ENCODE measurements around the gene SLC28A1.

SLC28A1 gene

DNA sequence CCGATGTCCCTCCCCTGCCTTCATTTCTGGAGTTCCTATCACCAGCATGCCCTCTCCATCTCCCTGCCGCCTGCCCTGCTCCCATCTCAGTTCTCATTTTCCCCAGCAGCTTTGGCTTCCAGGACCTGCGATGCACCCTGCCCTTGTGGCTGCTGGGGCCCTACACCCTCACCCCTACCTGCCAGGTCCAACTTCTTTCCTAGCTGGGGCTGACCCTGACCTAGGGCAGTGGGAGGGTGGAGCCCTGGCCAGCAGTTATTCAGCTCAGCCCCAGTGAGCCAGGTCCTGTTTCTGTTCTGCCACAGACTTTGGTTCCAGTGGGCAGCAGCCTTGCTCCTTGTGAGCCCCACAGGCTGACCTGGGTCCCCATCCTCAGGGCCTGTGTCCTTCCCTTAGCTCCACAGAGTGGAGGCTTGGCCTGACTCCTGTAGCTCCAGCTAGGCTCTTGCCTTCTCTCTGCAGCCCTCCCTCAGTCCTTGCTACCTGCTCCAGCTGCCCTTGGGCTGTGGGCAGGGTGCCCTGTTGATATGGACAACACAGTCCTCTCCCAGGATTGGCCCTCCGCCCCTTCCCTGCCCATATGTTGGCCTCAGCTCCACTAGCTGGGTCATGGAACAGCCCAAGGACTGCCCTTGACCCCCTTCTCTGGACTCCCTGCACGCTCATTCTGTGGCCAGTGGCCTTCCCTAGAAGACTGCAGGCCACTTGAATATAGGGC is 62.5 kb downstream of the SLC28A1 start:
- no peak for DNase-seq

DNA sequence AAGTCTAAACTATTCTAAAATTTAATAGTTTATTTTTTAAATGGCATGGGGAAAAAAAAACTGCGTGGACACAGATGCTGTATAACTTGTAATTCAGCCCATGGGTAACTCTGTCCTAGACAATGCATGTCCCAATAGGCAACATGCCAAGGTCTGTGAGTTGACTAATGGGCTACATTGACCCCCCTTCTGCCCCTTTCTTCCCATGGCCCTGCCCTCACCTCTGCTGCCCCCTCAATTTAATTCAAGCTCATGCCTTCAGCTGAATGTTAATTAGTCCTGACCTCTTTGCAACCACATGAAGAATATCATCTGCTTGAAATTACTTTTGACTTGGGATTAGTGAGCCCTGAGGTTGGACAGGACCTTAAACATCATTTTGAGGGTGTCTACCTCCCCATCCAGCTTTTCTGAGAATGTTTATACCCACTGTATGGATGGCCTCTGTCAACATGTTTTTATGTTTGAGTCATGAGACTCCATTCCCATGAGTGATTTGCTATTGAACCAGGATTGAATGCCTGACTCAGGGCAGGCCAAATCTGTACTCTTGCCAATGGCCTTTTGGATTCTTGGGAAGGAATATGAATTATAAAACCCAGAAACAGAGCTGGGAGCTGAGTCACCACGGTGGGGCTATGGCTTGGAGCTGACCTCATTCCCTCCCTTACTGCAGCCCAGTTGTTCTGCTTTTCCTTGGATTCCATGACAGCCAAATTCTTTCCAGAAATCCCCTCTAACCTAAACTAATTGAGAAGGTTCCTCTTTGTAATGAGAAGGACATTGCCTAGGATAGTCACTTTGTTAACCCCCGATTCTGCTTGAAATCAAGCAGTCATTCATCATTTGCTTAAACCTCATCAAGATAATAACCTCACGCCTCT is 63.7 kb downstream of the SLC28A1 start:
- DNase-seq: peak; percentile 89

DNA sequence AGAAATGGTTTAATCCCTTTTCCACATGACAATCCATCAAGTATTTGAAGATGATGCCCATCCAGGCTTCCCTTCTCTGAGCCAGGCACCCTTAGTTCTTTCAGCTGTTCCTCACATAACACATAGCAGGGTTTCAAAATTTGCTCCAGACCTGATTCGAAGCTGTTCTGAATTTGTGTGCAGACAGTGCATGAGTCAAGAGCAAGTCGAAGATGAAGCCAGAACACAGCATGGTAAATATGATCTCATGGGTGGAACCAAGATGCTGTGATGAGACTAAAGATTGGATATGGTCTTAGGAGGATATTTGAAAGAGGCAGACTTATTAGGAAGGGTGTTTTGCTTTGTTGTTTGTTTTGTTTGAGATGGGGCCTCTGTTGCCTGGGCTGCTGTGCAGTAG is 64.6 kb downstream of the SLC28A1 start:
- DNase-seq: no peak

DNA sequence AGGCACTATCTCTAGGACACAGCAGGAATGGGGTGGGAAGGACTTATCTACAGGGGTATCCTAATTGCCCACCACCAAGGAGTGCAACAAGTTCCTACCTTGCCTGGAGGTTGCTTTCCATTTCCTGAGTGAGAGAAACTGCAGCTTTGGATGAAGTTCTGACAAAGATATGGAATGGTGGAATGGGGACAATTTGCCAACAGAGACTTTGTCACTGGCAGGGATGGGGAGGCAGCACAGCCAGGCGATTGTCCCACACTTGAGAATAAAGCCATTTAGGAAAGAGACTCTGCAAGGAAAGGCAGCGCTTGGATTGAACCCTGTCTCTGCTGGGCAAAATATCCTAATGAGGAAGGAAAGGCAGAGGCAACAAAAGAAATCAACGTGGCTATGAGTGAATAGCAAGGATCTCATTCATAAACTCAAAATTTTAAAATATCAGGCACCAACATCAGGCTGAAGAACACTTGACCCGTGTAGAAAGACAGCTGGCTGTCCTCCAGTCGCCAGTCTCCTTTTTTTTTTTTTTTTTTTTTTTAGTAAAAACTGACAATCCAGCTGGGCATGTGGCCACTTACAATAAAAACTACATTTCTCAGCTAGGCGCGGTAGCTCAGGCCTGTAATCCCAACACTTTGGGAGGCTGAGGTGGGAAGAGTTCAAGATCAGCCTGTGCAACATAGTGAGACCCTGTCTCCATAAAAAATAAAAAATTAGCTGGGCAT is 65.5 kb downstream of the SLC28A1 start:
- DNase-seq: no peak

DNA sequence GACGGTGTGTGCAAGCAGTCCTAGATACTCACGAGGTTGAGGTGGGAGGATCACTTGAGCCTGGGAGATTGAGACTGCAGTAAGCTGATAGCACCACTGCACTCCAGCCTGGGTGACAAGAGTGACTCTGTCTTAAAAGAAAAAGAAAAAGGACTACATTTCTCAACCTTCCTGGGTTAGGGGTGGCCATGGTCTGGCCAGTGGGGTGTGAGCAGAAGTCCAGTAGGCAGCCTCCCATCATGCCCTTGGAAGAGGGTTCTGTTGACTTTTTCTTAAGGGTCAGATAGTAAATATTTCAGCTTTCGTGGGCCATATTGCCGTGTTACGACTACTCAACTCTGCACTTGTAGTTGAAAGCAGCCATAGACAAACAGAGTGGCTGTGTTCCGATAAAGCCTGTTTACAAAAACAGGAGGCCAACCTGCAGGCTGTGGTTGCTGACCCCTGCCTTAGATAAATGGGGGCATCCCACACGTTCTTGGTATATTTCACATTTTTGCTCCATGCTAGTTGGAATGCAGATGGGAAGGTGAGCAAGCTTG is 66.2 kb downstream of the SLC28A1 start:
- no peak for DNase-seq

DNA sequence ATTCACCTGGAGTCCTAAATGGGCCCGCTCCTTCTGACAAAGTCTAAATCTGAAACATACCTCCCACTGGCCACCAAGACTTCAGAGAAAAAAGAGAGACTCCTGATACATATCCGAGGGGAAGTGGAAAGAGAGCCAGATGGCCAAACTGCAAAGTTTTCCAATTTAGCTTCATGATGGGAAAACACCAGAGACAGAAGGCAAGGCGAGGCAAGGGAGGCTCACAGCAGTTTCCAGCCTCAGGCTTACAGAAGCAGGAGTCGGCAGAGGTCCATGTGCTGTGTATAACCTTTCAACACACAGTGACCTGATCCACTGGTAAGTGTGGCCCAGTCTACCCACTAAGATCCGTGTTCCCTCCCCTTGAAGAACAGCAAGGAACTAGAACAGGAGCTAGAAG is 67.3 kb downstream of the SLC28A1 start:
- no peak for DNase-seq

DNA sequence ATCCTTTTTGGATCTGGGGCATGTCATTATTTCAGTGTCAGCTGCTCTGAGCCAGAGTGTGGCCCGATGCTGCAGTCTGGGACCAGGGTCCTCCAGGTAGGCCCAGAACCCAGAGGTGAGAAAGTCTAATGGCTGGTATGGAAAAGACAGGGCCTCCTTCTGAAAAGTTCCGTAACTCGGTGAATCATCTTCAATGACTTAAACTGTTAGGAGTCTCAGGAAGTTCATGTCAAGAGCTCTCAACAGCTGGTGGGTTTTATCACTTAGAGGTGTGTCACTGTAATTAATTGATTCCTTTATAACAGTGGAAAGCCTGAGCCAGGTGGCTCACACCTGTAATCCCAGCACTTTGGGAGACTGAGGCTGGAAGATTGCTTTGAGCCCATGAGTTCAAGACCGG is 68.7 kb downstream of the SLC28A1 start:
- no peak for DNase-seq

DNA sequence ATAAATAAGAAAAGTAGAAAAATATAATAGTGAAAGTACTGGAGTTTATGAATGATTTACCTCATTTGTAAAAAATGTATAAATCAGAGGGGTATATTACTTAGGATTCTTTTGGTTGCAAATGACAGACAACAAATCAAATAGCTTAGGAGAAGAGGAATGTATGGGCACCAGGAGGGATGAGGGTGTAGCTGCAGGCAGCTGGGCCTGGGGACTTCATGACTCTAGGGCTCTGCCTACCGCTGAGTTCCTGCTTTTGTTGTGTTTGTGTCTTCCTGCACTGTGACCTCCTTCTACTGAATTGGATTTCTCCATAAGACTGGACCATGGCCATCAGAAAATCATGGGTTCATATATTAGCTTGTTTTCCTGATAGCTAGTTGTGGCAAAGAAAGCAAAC is 69.3 kb downstream of the SLC28A1 start:
- no peak for DNase-seq

DNA sequence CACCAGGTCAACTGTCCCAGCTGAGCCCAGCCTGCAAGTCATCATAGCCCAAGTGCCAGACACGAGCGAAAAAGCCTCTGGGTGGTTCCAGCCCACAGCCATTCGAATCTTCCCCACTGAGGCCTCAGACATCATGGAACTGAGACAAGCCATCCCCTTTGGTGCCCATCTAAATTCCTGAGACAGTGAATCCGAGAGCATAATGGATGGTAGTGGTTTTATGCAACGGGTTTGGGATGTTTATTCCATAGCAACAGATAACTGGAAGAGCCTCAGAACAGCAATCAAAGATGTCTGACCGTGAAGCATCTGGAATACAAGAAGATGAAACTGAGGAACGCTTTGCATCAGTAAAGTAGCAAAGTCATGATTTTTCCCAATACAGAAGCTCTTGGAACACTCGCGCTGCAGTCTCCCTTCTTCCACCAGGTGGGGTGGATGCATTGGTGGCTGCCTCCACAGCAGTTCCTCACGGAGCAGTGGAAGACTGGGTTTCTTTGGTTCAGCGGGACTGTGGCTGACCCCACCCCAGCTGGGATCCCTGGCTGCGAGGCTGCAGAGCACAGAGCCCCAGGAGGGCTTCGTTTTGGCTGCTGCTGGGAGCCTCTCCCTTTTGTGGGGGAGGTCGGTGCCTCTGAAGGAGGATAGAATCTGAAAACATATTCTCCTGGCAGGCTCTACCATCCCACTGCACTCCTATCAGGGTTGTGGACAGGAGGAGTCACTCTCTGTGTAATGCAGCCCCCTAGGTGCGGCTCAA is 70.8 kb downstream of the SLC28A1 start:
- no peak for DNase-seq

DNA sequence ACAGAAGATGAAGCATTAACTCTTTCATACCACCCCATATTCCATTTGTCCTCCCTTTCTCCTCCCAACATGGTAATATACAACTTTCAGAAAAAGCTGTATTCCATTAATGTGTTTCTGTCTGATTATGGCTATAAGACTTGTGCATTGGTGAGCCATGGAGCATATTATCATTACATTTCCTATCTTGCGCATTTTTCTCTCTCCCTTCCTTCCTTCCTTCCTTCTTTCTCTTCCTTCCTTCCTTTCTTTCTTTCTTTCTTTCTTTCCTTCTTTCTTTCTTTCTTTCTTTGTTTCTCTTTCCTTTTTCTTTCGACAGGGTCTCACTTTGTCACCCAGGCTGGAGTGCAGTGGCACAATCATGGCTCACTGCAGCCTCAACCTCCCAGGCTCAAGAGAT is 71.7 kb downstream of the SLC28A1 start:
- no peak for DNase-seq

DNA sequence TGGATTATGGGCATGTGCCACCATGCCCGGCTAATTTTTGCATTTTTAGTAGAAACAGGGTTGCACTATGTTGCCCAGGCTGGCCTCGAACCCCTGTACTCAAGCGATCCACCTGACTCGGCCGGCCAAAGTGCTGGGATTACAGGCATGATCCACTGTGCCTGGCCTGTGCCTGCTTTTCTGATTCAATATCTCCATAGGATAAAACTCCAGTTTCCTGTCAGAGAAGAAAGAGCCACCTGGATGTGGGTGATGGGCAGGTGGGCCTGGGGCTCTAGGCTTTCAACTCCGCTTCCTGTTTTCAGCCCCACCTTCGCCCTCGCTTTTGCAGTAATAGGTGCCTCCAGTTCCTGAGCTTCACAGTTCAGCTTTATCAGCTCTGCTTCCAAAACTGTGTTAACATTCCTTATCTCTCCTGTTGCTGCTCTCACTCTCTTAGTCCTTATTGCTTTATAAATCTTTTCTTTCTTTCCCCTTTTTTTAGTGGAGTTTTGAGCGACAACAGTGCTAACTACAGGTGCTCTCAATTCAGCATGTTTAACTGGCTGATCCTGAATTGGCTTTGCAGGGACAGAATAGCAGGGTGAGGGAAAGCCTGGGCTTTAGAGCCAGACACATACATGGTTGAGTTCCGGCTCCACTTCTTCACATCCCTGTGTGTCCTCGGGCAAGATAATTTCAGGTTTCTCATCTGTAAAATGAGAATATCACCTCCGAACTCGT is 76.1 kb downstream of the SLC28A1 start:
- no peak for DNase-seq

DNA sequence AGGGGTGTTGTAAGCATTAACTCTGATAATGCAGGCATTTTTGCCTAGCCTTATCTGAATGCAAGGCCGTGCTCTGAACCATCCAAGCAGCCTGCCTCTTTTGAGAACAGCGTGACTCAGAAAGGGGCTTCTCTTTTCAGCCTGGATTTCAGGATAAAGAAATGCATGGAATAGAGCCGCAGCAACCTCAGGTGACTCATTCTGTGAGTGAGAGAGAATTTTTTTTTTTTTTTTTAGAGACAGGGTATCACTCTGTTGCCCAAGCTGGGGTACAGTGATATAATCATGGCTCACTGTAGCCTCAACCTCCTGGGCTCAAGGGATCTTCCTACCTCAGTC is 76.6 kb downstream of the SLC28A1 start:
- DNase-seq: peak; percentile 36

DNA sequence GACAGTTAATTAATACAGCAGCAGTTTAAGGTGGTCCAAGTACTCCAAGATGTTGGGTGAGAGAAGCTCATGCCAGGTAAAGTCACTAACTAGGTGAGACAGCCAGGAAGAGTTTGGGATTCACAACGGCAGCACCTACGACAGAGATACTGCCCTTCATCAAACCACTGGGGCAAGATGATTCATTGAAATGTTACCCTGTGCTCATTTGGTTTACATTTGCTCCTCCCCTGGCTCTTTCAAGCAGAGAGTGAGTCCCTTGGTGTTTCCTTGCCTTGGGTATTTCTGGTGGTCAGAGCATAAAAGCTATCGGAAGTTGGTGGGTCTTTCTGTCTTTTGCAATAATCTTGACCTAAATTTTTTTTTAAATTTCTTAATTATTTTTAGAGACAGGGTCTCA is 77.2 kb downstream of the SLC28A1 start:
- DNase-seq: no peak

DNA sequence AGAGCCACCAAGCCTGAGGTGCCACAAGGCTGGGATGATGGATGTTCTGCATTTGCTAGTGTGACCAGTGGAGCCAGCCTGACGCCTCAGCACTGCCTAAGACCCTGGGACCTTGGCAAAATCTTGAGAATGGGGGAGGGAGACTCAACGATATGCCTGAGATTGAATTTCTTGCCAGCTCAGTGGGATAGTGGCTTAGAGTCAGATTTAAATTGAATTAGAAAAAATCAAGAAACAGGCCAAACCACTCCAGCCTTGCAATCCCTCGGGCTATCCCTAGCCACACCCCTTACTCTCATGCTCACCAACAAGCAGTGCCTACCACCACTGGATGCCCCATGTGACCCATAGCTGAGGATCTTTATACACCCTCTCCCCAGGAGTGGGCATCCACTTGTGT is 78.5 kb downstream of the SLC28A1 start:
- no peak for DNase-seq

DNA sequence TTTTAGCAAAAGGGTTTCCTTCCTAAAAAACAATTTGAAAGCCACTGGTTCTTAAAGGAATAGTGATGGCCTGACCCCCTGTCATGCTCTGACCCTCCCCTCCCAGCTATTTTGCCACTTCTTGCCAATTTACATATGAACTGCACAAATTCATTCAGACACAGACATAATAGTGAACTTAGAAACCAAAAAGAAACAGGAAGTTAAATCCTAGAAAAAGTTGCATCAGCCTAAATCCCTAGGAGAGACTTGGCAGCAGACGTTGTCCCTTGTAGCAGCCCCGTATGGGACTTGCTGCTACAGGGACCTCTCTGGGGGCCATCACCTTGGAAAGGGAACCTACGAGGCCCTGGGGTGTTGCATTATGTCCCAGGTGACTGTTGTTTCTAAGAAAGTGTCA is 82.9 kb downstream of the SLC28A1 start:
- no peak for DNase-seq

DNA sequence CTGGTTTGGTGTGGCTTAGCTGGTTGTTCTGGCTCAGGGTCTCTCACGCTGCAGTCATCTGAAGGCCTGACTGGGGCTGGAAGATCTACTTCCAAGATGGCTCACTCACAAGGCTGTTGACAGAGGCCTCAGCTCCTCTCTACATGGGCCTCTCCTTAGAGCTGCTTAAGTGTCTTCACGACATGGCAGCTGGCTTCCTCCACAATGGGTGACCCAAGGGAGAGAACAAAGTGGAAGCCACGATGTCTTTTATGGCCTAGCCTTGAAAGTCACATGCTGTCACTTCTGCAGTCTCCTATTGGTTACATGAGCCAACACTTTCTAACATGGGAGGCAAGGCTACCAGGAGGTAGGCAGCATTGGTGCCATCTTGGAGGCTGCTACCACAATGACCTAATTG is 83.8 kb downstream of the SLC28A1 start:
- DNase-seq: no peak

DNA sequence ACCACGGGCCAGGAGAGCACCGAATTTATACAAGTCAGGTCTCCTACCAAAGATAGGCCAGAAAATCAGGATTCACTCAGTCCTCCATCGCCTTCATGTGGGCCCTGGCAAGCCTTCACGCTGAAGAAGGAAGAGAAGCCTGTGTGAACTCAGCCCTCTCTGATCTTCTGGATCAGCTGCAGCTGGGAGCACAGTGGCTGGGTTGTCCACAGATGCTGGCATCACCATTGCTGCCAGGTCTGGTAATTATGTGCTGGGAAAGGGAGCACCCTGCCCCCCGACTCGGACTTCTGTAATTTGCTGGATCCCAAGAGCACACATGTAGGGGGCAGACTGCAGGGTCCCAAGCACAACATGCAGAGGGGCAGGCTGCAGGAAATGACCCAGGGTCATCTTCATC is 84.8 kb downstream of the SLC28A1 start:
- no peak for DNase-seq

DNA sequence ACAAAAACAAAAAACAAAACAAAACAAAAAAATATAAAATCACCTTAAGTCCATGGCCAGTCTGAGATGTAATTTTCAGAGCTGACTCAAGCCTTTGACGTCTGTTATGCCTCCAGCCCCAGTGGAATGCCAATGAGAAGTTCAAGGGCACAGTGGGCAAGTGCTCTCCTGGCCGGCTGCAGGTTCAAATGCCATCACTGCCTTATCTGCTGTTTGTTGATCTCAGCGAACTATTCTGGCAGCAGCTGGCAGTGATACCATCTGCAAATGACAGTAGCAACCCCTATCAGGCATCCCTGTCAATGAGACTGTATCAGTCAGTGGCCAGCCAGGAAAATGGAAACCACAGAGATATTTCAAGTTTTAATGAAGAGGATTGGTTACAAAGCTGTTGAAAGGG is 86.4 kb downstream of the SLC28A1 start:
- no peak for DNase-seq

DNA sequence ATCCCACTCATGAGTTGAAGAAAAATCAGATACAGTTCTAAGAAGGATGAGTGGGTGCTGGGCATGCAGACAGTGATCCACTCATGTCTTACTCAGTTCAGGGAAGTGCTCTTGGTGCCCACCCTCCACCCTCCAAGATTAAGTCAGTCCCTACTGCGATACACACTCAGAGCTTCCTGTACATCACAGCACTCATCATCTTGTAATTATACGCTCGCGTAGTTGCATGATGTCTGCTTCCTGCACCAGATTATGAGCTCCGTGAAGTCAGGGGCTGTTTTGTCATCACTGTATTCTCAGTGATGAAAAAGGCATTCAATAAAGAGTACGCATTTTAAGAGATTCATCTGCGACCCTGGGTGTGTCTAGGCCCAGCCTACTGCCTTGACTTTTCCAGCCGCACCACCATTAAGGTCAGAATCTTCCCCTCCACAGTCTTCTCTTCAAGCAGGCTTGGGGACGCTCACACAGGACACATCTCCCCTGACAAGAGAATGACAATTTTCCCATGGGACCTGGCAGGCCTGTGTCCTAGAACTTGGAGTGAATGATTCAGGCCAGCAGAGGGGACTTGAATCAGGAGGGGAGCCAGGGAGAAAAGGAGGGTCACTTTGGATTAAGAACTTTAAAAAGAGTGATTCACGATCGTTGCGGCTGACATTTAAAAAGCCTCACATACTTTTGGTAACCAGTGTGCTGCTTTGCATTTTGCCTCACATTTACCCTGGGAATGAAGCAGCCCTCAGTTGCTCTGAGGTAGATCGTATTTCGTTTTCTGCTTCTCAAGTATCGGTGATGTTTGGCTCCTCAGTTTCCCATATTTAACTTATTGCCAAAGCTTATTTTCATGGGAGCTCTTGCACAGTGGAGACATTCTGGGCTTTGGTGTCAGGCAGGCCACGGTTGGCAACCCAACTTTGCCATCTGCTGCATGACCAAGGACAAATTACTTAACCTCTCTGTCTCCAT is 89.3 kb downstream of the SLC28A1 start:
- DNase-seq: no peak

DNA sequence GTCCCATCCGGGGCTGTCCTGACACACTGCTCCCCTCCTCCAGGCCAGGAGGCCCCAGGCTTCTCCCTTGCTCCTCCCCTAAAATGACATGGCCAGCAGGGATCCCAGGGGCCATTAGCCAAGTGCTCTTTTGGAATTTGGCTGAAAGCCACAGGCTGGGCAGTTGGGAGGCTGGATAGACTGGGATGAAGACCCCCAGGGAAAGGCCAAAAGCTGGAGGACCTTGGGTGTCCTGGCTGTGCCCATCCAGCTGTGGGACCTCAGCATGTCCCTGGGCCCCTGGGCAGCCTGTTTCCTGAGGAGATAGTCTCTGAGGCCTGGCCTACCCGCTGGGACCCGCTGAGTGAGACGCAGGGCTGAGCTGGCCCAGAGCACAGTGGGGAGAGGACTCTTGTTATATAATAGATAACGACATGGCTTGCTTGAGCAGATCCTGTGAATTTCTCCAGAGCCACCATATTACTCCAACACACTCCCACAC is 91.4 kb downstream of the SLC28A1 start:
- DNase-seq: no peak
